Liver (tissue), 9 donors: ENCODE results near the gene MCFD2. TPM values are rescaled to one million over a fixed set of nuclear protein-coding genes. Genes with fewer than 3 reads are reported as not detected.

ENCODE experiments used
- DNase-seq: peaks from one replicate; pipeline ENCODE4 v3.0.0-alpha.2; 2017; ENCODE audit warnings: low spot score
- H3K27ac ChIP-seq, 2 donors: one replicate each; pipeline ENCODE4 v1.7.0; 2013; ENCODE audit warnings: inconsistent platforms in 2 of 2, low read length in 2 of 2, control low read depth in 1 of 2, low read depth in 1 of 2, mild to moderate bottlenecking in 1 of 2
- H3K27me3 ChIP-seq, 4 donors: one replicate each; pipeline versions ENCODE4 v1.6.1 to v1.7.0; 2013; ENCODE audit warnings: low read length in 3 of 4, inconsistent platforms in 1 of 4, mild to moderate bottlenecking in 1 of 4, moderate library complexity in 1 of 4; ENCODE audit not compliant: control insufficient read depth in 4 of 4, insufficient read depth in 4 of 4
- H3K36me3 ChIP-seq, 4 donors: one replicate each; pipeline versions ENCODE4 v1.6.1 to v1.7.0; 2013; ENCODE audit warnings: low read length in 3 of 4, mild to moderate bottlenecking in 3 of 4, low read depth in 1 of 4, moderate library complexity in 1 of 4; ENCODE audit not compliant: control insufficient read depth in 4 of 4, insufficient read depth in 3 of 4
- H3K4me1 ChIP-seq, 4 donors: one replicate each; pipeline versions ENCODE4 v1.6.1 to v1.7.0; 2013; ENCODE audit warnings: low read length in 3 of 4, mild to moderate bottlenecking in 3 of 4, moderate library complexity in 1 of 4; ENCODE audit not compliant: control insufficient read depth in 4 of 4, insufficient read depth in 4 of 4
- H3K4me3 ChIP-seq, 3 donors: one replicate each; pipeline versions ENCODE4 v1.6.1 to v1.7.0; 2013; ENCODE audit warnings: low read length in 3 of 3, control low read depth in 1 of 3, low read depth in 1 of 3, mild to moderate bottlenecking in 1 of 3
- H3K9ac ChIP-seq, 2 donors: one replicate each; pipeline ENCODE4 v1.7.0; 2013; ENCODE audit warnings: low read length in 2 of 2, mild to moderate bottlenecking in 2 of 2, moderate library complexity in 2 of 2, control low read depth in 1 of 2, low read depth in 1 of 2
- H3K9me3 ChIP-seq, 4 donors: one replicate each; pipeline versions ENCODE4 v1.6.1 to v1.7.0; 2013; ENCODE audit warnings: low read length in 3 of 4; ENCODE audit not compliant: control insufficient read depth in 4 of 4
- ATF3 ChIP-seq: IDR thresholded peaks from 2 replicates; pipeline ENCODE4 v1.6.1; 2016; ENCODE audit warnings: antibody characterized with exemption
- CTCF ChIP-seq: fragments of 150-350 bp; IDR thresholded peaks from 2 replicates; pipeline ENCODE4 v1.5.1; 2017; ENCODE audit warnings: improper control_type of control experiment, low read depth, low read length; ENCODE audit not compliant: missing input control
- EGR1 ChIP-seq, 2 donors: IDR thresholded peaks; 2 replicates each; pipeline ENCODE4 v1.6.1; 2016 to 2018; ENCODE audit warnings: antibody characterized with exemption in 2 of 2, low read depth in 2 of 2
- FOXA1 ChIP-seq: IDR thresholded peaks from 2 replicates; pipeline ENCODE4 v1.6.1; 2016; ENCODE audit warnings: antibody characterized with exemption
- FOXA2 ChIP-seq: IDR thresholded peaks from 2 replicates; pipeline ENCODE4 v1.6.1; 2016; ENCODE audit warnings: antibody characterized with exemption
- GABPA ChIP-seq, 2 donors: IDR thresholded peaks in 1 of 2; conservative IDR thresholded peaks in 1 of 2; 2 replicates each; pipeline ENCODE4 v1.6.1; 2016; ENCODE audit warnings: antibody characterized with exemption in 2 of 2, mild to moderate bottlenecking in 1 of 2, moderate library complexity in 1 of 2
- HNF4G ChIP-seq: IDR thresholded peaks from 2 replicates; pipeline ENCODE4 v1.6.1; 2016; ENCODE audit warnings: antibody characterized with exemption
- JUND ChIP-seq, 2 donors: IDR thresholded peaks; 2 replicates each; pipeline ENCODE4 v1.6.1; 2016; ENCODE audit warnings: antibody characterized with exemption in 2 of 2
- NR2F2 ChIP-seq: IDR thresholded peaks from 2 replicates; pipeline ENCODE4 v1.6.1; 2016; ENCODE audit warnings: antibody characterized with exemption
- RAD21 ChIP-seq, 2 donors: IDR thresholded peaks; 2 replicates each; pipeline ENCODE4 v1.6.1; 2016; ENCODE audit warnings: antibody characterized with exemption in 2 of 2, mild to moderate bottlenecking in 2 of 2
- REST ChIP-seq: IDR thresholded peaks from 2 replicates; pipeline ENCODE4 v1.6.1; 2016; ENCODE audit warnings: antibody characterized with exemption, mild to moderate bottlenecking
- RXRA ChIP-seq, 2 donors: IDR thresholded peaks; 2 replicates each; pipeline ENCODE4 v1.6.1; 2017 to 2018; ENCODE audit warnings: antibody characterized with exemption in 2 of 2, mild to moderate bottlenecking in 1 of 2
- SP1 ChIP-seq: IDR thresholded peaks from 2 replicates; pipeline ENCODE4 v1.6.1; 2018; ENCODE audit warnings: antibody characterized with exemption, mild to moderate bottlenecking
- TAF1 ChIP-seq: conservative IDR thresholded peaks from 2 replicates; pipeline ENCODE4 v1.6.1; 2016; ENCODE audit warnings: antibody characterized with exemption, mild to moderate bottlenecking
- YY1 ChIP-seq: IDR thresholded peaks from 2 replicates; pipeline ENCODE4 v1.6.1; 2016; ENCODE audit warnings: antibody characterized with exemption, mild to moderate bottlenecking
- WGBS: extraction: QIAGEN DNeasy Blood & Tissue Kit; methylation state at CpG from one replicate; pipeline ENCODE4 v1.1.7; 2013; 5-methylcytosine and 5-hydroxymethylcytosine counted together
- polyA plus RNA-seq, 2 donors: library from polyadenylated mRNA; stranded (reverse) in 1 of 2; unstranded in 1 of 2; fragments of 200-250 nt in 1 of 2; fragments of >200 nt in 1 of 2; fragmentation: Nextera tagmentation in 1 of 2; extraction: Ambion mirVana in 1 of 2; gene quantifications; one replicate each; pipeline versions ENCODE4 v1.2.1 to v1.2.3, GENCODE V29; 2013 to 2015
- total RNA-seq, 2 donors: library from RNA; depleted of rRNA; stranded (reverse); fragments of >200 nt; gene quantifications; one replicate each; pipeline ENCODE4 v1.2.3, GENCODE V29; 2014
- TF ChIP-seq, protein P1 (sequence below): IDR thresholded peaks from 2 replicates; pipeline ENCODE4 v1.6.1; 2016; ENCODE audit warnings: antibody characterized with exemption
- donor health status: healthy.
- donor health status: healthy.
- donor health status: healthy.
- donor health status: healthy.
- donor health status: healthy.

Gene MCFD2
- total and polyA plus RNA-seq, 4 donors: 81.8 to 148 (median 129) TPM

GRCh38 chr2:46950314-46950713, 34.7 kb upstream of the MCFD2 start (continued):
- TF ChIP-seq REST (no peak), RXRA (IDR thresholded peaks at IDR 0.05) (no peak), RAD21 (IDR thresholded peaks at IDR 0.05) (no peak), FOXA2 (no peak), JUND (IDR thresholded peaks at IDR 0.05) (no peak), CTCF (no peak)

GRCh38 chr2:46947841-46948240, 32.2 kb upstream of the MCFD2 start:
- Histone ChIP-seq H3K9me3 (no peaks in the 10 kb centered on the region), H3K4me3 (no peak overlapping the region), H3K27me3 (no peaks in the 10 kb centered on the region), H3K4me1 (peaks cover 0 to 2% (median under 1%) of the 10 kb centered on the region in 4 donors), H3K27ac (no peak overlapping the region), H3K9ac (no peak overlapping the region), H3K36me3 (peaks cover 0 to 7% (median under 1%) of the 10 kb centered on the region in 4 donors)
- 91% methylated on average over 11 of the region's 11 CpGs for WGBS
- no peak for DNase-seq
- TF ChIP-seq RXRA (IDR thresholded peaks at IDR 0.05) (no peak), RAD21 (IDR thresholded peaks at IDR 0.05) (no peak), FOXA1 (no peak), TAF1 (no peak), JUND (IDR thresholded peaks at IDR 0.05) (no peak), CTCF (no peak), GABPA (IDR thresholded peaks at IDR 0.05 in 1 of 2, conservative IDR thresholded peaks at IDR 0.05 in 1 of 2) (no peak), ATF3 (no peak)
- TF ChIP-seq, protein P1, sequence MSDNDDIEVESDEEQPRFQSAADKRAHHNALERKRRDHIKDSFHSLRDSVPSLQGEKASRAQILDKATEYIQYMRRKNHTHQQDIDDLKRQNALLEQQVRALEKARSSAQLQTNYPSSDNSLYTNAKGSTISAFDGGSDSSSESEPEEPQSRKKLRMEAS: no peak

DNA sequence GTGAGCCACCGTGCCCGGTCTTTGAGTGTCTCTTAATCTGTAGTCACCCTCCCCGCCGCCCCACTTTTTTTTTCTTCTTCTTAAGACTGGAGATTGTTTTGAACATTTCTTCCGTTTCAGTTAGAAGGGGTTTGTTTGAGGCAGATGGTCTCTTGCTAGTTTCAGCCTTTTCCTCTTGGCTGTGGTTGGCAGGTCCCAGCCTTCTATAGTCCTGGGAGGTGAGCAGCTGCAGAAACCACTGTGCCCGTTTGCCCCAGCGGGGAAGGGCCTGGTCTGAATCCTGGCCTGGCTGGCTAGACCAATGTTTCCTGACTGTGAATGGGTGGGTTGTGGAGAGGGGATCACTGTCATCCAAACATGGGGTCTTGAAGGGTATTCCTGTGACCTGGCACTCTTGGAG, 30.1 kb upstream of the MCFD2 start:
- no peak for DNase-seq
- 95% methylated on average over 7 of the region's 7 CpGs for WGBS
- Histone ChIP-seq H3K9me3 (no peaks in the 10 kb centered on the region), H3K36me3 (peaks cover 0 to 4% (median under 1%) of the 10 kb centered on the region in 4 donors), H3K9ac (no peak overlapping the region), H3K4me1 (peaks cover 3 to 11% (median 7%) of the 10 kb centered on the region in 4 donors), H3K27me3 (no peaks in the 10 kb centered on the region), H3K27ac (no peak overlapping the region), H3K4me3 (no peak overlapping the region)
- no peak for TF ChIP-seq SP1
- no peak for TF ChIP-seq JUND (IDR thresholded peaks at IDR 0.05)
- no peak for TF ChIP-seq HNF4G
- no peak for TF ChIP-seq NR2F2
- TF ChIP-seq RAD21 (IDR thresholded peaks at IDR 0.05): no peak
- no peak for TF ChIP-seq EGR1 (IDR thresholded peaks at IDR 0.05; ENCODE audit: low read depth in 2 of 2)
- no peak for TF ChIP-seq REST
- TF ChIP-seq CTCF: no peak
- TF ChIP-seq FOXA2: no peak
- no peak for TF ChIP-seq YY1
